OCI-LY3 (cell line): ENCODE measurements around the gene KIF23.

ENCODE experiments used
- EZH2phosphoT487 ChIP-seq: fragments of 200-600 bp; shearing (Covaris generic); IDR thresholded peaks from 2 replicates; pipeline ENCODE4 v1.6.1; 2018; ENCODE audit warnings: antibody characterized with exemption, mixed run types, low read depth
- TF ChIP-seq, protein P1 (sequence below): fragments of 200-600, 300-600 bp; sonication (generic); IDR thresholded peaks from 2 replicates; pipeline ENCODE4 v1.5.1; 2014; ENCODE audit warnings: antibody characterized with exemption, low read length, low read depth

DNA sequence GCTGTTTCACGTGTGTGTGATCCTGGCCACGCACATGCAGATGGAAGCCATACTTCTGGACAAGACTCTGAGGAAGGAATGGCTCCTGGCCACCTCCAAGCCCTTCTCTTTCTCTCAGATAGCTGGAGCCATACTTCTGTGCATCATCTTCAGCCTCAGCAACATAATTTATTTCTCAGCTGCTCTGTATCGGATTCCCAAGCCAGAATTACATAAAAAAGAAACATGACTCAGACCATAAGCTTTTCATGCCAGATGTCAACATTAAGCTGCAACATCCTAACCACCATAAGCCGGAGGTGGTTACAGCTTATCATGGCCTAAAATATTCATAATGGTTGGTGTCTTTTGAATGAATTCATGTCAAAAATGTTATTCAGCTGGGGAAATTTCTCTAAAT lies 10.6 kb upstream of the KIF23 start:
- TF ChIP-seq, protein P1, sequence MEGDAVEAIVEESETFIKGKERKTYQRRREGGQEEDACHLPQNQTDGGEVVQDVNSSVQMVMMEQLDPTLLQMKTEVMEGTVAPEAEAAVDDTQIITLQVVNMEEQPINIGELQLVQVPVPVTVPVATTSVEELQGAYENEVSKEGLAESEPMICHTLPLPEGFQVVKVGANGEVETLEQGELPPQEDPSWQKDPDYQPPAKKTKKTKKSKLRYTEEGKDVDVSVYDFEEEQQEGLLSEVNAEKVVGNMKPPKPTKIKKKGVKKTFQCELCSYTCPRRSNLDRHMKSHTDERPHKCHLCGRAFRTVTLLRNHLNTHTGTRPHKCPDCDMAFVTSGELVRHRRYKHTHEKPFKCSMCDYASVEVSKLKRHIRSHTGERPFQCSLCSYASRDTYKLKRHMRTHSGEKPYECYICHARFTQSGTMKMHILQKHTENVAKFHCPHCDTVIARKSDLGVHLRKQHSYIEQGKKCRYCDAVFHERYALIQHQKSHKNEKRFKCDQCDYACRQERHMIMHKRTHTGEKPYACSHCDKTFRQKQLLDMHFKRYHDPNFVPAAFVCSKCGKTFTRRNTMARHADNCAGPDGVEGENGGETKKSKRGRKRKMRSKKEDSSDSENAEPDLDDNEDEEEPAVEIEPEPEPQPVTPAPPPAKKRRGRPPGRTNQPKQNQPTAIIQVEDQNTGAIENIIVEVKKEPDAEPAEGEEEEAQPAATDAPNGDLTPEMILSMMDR, result no peak
- TF ChIP-seq EZH2phosphoT487, result no peak
